ENCODE measurements around the gene FGD4. TPM values are rescaled to one million over a fixed set of nuclear protein-coding genes. Genes with fewer than 3 reads are reported as not detected.

The FGD4 gene
- total RNA-seq, 1 donor from 2014 or later, result 17.2 TPM

GRCh38 chr12:32666018-32666417, 266.7 kb downstream of the FGD4 start:
- no peaks in the 10 kb centered on the region for H3K4me1 Mint-ChIP-seq (ENCODE audit: unreplicated experiment)
- peaks cover 5% of the 10 kb centered on the region for H3K36me3 Mint-ChIP-seq (ENCODE audit: low read depth, unreplicated experiment)
- H3K9me3 Mint-ChIP-seq (ENCODE audit: unreplicated experiment), result no peaks in the 10 kb centered on the region
- H3K4me3 Mint-ChIP-seq (ENCODE audit: unreplicated experiment), result no peak overlapping the region
- no peak overlapping the region for H3K27ac Mint-ChIP-seq (ENCODE audit: unreplicated experiment)
- DNase-seq (ENCODE audit: low spot score), result no peak
- H3K27me3 Mint-ChIP-seq (ENCODE audit: unreplicated experiment), result peaks cover 3% of the 10 kb centered on the region
- TF ChIP-seq, protein P1, sequence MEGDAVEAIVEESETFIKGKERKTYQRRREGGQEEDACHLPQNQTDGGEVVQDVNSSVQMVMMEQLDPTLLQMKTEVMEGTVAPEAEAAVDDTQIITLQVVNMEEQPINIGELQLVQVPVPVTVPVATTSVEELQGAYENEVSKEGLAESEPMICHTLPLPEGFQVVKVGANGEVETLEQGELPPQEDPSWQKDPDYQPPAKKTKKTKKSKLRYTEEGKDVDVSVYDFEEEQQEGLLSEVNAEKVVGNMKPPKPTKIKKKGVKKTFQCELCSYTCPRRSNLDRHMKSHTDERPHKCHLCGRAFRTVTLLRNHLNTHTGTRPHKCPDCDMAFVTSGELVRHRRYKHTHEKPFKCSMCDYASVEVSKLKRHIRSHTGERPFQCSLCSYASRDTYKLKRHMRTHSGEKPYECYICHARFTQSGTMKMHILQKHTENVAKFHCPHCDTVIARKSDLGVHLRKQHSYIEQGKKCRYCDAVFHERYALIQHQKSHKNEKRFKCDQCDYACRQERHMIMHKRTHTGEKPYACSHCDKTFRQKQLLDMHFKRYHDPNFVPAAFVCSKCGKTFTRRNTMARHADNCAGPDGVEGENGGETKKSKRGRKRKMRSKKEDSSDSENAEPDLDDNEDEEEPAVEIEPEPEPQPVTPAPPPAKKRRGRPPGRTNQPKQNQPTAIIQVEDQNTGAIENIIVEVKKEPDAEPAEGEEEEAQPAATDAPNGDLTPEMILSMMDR (IDR thresholded peaks at IDR 0.05; ENCODE audit: unreplicated experiment), result no peak

DNA sequence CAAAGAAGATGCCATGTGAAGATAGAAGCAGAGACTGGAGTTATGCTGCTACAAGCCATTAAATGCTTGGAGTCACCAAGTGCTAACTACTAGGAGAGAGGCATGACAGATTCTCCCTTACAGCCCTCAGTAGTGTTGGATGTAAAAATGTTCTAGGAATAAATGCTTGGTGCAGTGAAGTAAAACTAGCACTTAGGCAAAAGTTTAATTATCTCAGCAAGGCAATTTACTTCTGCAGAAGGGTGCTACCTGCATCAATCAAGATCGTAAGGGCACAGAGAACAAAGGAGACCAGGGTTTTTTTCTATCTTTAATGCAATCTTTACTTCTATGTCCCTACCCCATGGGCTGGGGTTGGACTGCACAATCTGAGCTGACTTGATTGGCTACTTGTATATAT, 270.2 kb downstream of the FGD4 start:
- Mint-ChIP-seq H3K4me1 (ENCODE audit: unreplicated experiment) (no peaks in the 10 kb centered on the region), H3K27ac (ENCODE audit: unreplicated experiment) (no peak overlapping the region)

DNA sequence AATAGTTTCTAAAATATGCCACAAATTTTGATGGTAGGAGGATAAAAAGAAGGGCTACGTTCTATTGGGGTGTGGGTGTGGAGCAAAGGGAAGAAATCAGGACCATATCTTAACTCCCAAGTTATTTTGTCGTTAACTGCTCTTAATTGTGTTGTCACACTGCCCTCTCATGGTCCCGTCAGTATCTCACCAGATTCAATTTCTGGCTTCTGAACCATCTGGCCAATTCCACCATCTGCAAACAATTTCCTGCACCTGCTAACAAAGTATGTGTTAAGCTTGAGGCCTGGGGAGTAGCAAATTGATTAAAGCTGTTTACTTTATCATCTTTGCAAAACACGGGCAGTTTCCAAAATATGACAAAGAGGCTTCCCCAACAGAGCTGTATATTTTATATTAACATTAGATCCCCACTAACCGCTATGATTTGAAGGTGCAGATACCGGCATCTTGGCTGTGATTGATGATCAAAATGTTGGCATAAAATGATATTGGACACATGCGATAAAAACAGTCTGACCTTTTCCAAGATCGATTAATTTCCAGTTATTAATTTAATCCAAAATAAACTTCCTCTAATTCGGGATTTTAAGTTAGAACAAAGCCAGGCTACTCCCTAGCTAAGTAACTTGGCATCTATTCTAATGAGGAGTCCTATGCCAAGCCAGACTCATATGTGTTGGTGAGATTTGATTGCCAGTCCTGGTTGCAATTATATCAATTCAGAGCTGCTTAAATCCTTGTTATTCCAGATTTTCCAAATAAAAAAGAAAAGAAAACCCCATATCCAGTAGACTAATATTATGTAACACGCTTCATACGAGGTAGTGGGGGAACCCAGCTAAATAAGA, 272.8 kb downstream of the FGD4 start:
- Mint-ChIP-seq H3K36me3 (ENCODE audit: low read depth, unreplicated experiment) (peaks cover 5% of the 10 kb centered on the region), H3K27ac (ENCODE audit: unreplicated experiment) (no peak overlapping the region), H3K9me3 (ENCODE audit: unreplicated experiment) (no peaks in the 10 kb centered on the region), H3K4me1 (ENCODE audit: unreplicated experiment) (no peaks in the 10 kb centered on the region), H3K27me3 (ENCODE audit: unreplicated experiment) (peaks cover 5% of the 10 kb centered on the region), H3K4me3 (ENCODE audit: unreplicated experiment) (no peak overlapping the region)
- DNase-seq (ENCODE audit: low spot score), result peak; percentile 38
- TF ChIP-seq, protein P1 (IDR thresholded peaks at IDR 0.05; ENCODE audit: unreplicated experiment), result peak; percentile 33

More for the DNA sequence above, 270.2 kb downstream of the FGD4 start:
- DNase-seq (ENCODE audit: low spot score), result no peak
- TF ChIP-seq, protein P1 (IDR thresholded peaks at IDR 0.05; ENCODE audit: unreplicated experiment), result no peak
- Mint-ChIP-seq H3K36me3 (ENCODE audit: low read depth, unreplicated experiment) (peaks cover 5% of the 10 kb centered on the region), H3K9me3 (ENCODE audit: unreplicated experiment) (no peaks in the 10 kb centered on the region), H3K27me3 (ENCODE audit: unreplicated experiment) (peaks cover 3% of the 10 kb centered on the region), H3K4me3 (ENCODE audit: unreplicated experiment) (no peak overlapping the region)

DNA sequence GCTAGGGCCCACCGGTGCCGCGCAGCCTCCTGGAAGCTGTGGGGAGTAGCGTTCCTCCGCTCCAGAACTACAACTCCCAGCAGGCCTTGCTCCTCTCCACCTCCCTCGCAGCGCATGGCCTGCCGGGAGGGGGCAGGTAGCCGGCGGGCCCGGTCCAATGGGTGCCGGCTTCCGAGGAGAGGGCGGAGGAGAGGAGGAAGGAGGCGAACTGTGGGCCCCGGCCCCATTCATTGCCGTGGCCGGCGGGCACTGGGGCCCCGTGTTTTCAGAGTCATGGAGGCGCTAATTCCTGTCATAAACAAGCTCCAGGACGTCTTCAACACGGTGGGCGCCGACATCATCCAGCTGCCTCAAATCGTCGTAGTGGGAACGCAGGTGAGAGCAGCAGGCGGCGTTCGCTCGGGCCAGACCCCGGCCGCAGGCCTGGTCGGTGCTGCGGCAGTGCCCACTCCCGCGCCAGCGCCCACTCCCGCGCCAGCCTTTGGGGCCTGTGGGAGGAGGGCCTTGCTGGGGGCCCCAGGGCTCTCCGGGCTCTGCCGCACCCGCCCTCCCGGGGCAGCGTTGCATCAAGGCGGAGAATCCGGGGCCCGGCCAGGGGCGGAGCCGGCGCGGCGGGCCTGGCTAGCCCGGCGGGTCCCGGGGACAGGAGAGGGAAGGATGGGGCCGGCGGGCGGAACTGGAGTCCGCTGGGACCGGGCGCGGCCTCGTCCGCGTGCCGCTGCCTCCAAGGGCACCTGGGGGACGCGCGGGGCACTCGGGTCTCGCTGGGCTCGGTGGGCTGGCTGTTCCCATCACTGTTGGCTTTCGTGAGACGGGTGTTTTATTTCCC, 279.9 kb downstream of the FGD4 start, which contains the start of gene DNM1L:
DNM1L (plus strand) TSS at position 211 of the 829 bp plus-strand sequence; CDS start at position 274, 63 bp downstream.
- Mint-ChIP-seq H3K27ac (ENCODE audit: unreplicated experiment) (peak within 1 kb of the TSS; percentile 96), H3K27me3 (ENCODE audit: unreplicated experiment) (peaks cover 5% of the 10 kb centered on the region), H3K4me1 (ENCODE audit: unreplicated experiment) (peaks cover 8% of the 10 kb centered on the region), H3K4me3 (ENCODE audit: unreplicated experiment) (peak within 1 kb of the TSS; percentile 98), H3K9me3 (ENCODE audit: unreplicated experiment) (no peaks in the 10 kb centered on the region), H3K36me3 (ENCODE audit: low read depth, unreplicated experiment) (peaks cover 4% of the 10 kb centered on the region)
- DNase-seq (ENCODE audit: low spot score), result peak; percentile 92
- TF ChIP-seq, protein P1 (IDR thresholded peaks at IDR 0.05; ENCODE audit: unreplicated experiment), result no peak
